SU-DHL-6 (cell line): ENCODE data around the gene POLR2I.

Source experiments
- H2AFZ ChIP-seq: fragments of 200-600 bp; sonication (generic); 2 replicates; pipeline ENCODE4 v1.6.1; 2014; ENCODE audit warnings: low read depth, mild to moderate bottlenecking, moderate library complexity, mixed read lengths, antibody characterized with exemption, low read length; ENCODE audit not compliant: severe bottlenecking
- H3F3A ChIP-seq: fragments of 200-600 bp; shearing (Covaris generic); 2 replicates; pipeline ENCODE4 v1.6.0; 2016; ENCODE audit warnings: antibody characterized with exemption, mild to moderate bottlenecking; ENCODE audit not compliant: insufficient read depth
- H3K27ac ChIP-seq: fragments of 200-600 bp; sonication (generic); 2 replicates; pipeline ENCODE4 v1.5.1; 2016; ENCODE audit warnings: low read depth, mild to moderate bottlenecking, low read length, moderate library complexity, mixed read lengths
- H3K27me3 ChIP-seq: fragments of 200-600 bp; sonication (generic), shearing (Covaris generic); 2 replicates; pipeline ENCODE4 v1.6.0; 2014; ENCODE audit warnings: mild to moderate bottlenecking, low read length
- H3K36me3 ChIP-seq: fragments of 200-600 bp; sonication (generic); 2 replicates; pipeline ENCODE4 v1.6.1; 2014; ENCODE audit warnings: mild to moderate bottlenecking, low read length, mixed read lengths
- H3K4me2 ChIP-seq: fragments of 300-600, 200-600 bp; shearing (Covaris generic), sonication (generic); 2 replicates; pipeline ENCODE4 v1.6.0; 2014; ENCODE audit warnings: low read length, low read depth, mild to moderate bottlenecking; ENCODE audit not compliant: poor library complexity, severe bottlenecking
- H3K4me3 ChIP-seq: fragments of 200-600 bp; sonication (generic); 2 replicates; pipeline ENCODE4 v1.5.1; 2014; ENCODE audit warnings: antibody characterized with exemption, low read length, mild to moderate bottlenecking, mixed read lengths; ENCODE audit not compliant: insufficient read depth, poor library complexity, severe bottlenecking
- H3K79me2 ChIP-seq: fragments of 200-600 bp; sonication (generic); 2 replicates; pipeline ENCODE4 v1.6.1; 2014; ENCODE audit warnings: mild to moderate bottlenecking, low read length, moderate library complexity; ENCODE audit not compliant: insufficient read depth
- H3K9ac ChIP-seq: fragments of 200-600 bp; sonication (generic); 2 replicates; pipeline ENCODE4 v1.7.0; 2014; ENCODE audit warnings: mild to moderate bottlenecking, low read length
- H3K9me2 ChIP-seq: fragments of 200-600 bp; sonication (generic); replicated peaks from 2 replicates; pipeline ENCODE4 v1.6.1; 2014; ENCODE audit warnings: low read length; ENCODE audit not compliant: insufficient read depth
- H3K9me3 ChIP-seq: fragments of 200-600 bp; sonication (generic); 2 replicates; pipeline ENCODE4 v1.6.1; 2014; ENCODE audit warnings: low read length, mixed read lengths; ENCODE audit not compliant: insufficient read depth
- H4K20me1 ChIP-seq: fragments of 200-600 bp; sonication (generic); 2 replicates; pipeline ENCODE4 v1.6.1; 2014; ENCODE audit warnings: low read depth, mild to moderate bottlenecking, antibody characterized with exemption, low read length, moderate library complexity, mixed read lengths
- EZH2phosphoT487 ChIP-seq: fragments of 200-600 bp; sonication (generic), shearing (Covaris generic); conservative IDR thresholded peaks from 2 replicates; pipeline ENCODE4 v1.6.1; 2018; ENCODE audit warnings: mild to moderate bottlenecking, antibody characterized with exemption, low read length, moderate library complexity, mixed read lengths
- TF ChIP-seq, protein P1 (sequence below): fragments of 200-600 bp; sonication (generic); IDR thresholded peaks from one replicate; pipeline ENCODE4 v1.5.1; 2017; ENCODE audit warnings: antibody characterized with exemption, mild to moderate bottlenecking, low read length, moderate library complexity; ENCODE audit not compliant: insufficient read depth, poor library complexity, severe bottlenecking

The POLR2I gene

DNA sequence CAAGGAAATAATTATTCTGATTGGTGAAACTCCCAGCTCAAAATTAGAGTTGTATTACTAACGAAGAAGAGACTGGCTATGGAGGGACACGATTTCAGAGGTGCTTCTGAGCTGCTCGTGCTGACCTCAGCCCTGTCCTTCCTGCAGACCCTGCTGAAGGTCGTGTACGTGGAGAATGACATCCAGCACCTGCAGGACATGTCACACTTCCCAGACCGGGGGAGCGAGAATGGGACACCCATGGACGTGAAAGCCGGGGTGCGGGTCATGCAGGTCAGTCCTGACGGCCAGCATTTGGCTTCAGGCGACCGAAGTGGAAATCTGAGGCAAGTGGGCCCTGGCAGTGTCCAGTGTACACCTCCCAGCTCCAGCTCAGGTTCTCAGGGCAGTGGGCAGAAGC, 31.8 kb downstream of the POLR2I start:
- Histone ChIP-seq H3K9ac (no peak overlapping the region), H3F3A (no peaks in the 10 kb centered on the region), H3K4me3 (no peak overlapping the region), H3K9me3 (no peaks in the 10 kb centered on the region), H3K27ac (no peak overlapping the region), H3K36me3 (peaks cover 21% of the 10 kb centered on the region; the same call in 1 of the 2 replicates), H2AFZ (no peak overlapping the region), H3K79me2 (no peaks in the 10 kb centered on the region), H3K9me2 (no peaks in the 10 kb centered on the region), H3K4me2 (no peak overlapping the region), H3K27me3 (no peaks in the 10 kb centered on the region), H4K20me1 (no peaks in the 10 kb centered on the region)
- TF ChIP-seq EZH2phosphoT487, result no peak
- TF ChIP-seq, protein P1, sequence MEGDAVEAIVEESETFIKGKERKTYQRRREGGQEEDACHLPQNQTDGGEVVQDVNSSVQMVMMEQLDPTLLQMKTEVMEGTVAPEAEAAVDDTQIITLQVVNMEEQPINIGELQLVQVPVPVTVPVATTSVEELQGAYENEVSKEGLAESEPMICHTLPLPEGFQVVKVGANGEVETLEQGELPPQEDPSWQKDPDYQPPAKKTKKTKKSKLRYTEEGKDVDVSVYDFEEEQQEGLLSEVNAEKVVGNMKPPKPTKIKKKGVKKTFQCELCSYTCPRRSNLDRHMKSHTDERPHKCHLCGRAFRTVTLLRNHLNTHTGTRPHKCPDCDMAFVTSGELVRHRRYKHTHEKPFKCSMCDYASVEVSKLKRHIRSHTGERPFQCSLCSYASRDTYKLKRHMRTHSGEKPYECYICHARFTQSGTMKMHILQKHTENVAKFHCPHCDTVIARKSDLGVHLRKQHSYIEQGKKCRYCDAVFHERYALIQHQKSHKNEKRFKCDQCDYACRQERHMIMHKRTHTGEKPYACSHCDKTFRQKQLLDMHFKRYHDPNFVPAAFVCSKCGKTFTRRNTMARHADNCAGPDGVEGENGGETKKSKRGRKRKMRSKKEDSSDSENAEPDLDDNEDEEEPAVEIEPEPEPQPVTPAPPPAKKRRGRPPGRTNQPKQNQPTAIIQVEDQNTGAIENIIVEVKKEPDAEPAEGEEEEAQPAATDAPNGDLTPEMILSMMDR, result no peak

DNA sequence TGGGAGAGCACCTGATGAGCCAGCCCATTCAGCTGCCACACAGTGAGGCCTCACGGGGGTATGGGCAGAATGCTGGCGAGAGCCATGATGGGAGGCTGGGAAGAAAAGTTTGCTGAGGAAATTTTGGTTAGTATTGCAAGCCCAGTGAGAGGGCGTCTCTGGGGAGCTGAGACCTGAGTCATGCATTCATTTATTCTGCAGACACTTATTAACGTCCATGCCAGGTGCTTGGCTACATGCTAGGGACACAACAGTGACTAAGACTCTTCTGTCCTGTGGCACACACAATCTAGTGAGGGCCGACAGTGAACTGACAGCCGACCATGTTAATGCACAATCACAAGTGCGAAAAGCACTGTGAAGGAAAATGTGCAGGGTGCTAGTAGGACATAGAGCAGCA, 32.8 kb downstream of the POLR2I start:
- Histone ChIP-seq H3K9me3 (no peaks in the 10 kb centered on the region), H3K4me2 (no peak overlapping the region), H3K27me3 (no peaks in the 10 kb centered on the region), H3K4me3 (no peak overlapping the region), H3F3A (no peaks in the 10 kb centered on the region), H3K27ac (no peak overlapping the region), H3K79me2 (no peaks in the 10 kb centered on the region), H3K9me2 (no peaks in the 10 kb centered on the region), H4K20me1 (no peaks in the 10 kb centered on the region), H3K9ac (no peak overlapping the region), H3K36me3 (peaks cover 21% of the 10 kb centered on the region; the same call in 1 of the 2 replicates), H2AFZ (no peak overlapping the region)
- TF ChIP-seq, protein P1, result no peak
- no peak for TF ChIP-seq EZH2phosphoT487

DNA sequence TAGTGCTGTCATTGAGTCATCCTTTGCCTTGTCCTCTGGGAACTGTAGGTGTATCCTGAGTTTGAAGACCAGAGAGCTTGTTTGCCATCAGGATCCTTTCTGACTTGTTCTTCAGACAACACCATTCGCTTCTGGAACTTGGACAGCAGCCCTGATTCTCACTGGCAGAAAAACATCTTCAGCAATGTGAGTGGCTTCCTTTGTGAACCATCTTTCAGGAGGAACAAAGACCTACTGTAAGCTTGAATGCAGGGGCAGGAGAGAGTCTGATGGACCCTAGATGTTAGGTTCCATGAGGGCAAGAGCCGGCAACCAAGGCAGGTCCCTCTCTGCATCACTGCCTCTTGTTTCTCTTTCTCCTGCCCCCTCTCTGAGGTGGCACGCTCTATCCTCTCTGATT, 33.3 kb downstream of the POLR2I start:
- Histone ChIP-seq H3F3A (no peaks in the 10 kb centered on the region), H3K27me3 (no peaks in the 10 kb centered on the region), H3K9me3 (no peaks in the 10 kb centered on the region), H3K27ac (no peak overlapping the region), H3K9me2 (no peaks in the 10 kb centered on the region), H3K4me3 (no peak overlapping the region), H4K20me1 (no peaks in the 10 kb centered on the region), H3K36me3 (peaks cover 19% of the 10 kb centered on the region; the same call in 1 of the 2 replicates), H3K9ac (no peak overlapping the region), H3K79me2 (no peaks in the 10 kb centered on the region), H2AFZ (no peak overlapping the region), H3K4me2 (no peak overlapping the region)
- TF ChIP-seq, protein P1, result no peak
- no peak for TF ChIP-seq EZH2phosphoT487
